HL-60 (cell line): ENCODE results near the gene CACNA1D.

Source experiments
- DNase-seq, 2 experiments: peaks; one replicate each; pipeline ENCODE4 v3.0.0-alpha.2; 2010 to 2020; ENCODE audit warnings: low read depth in 1 of 2, low spot score in 1 of 2
- H3K27ac ChIP-seq: fragments of 250-450 bp; sonication (Bioruptor Pico); replicated peaks from 2 replicates; pipeline ENCODE4 v1.5.1; 2020; ENCODE audit warnings: mild to moderate bottlenecking, moderate library complexity
- H3K27me3 ChIP-seq: fragments of 250-450 bp; sonication (Bioruptor Pico); 2 replicates; pipeline ENCODE4 v1.5.1; 2021; ENCODE audit warnings: mild to moderate bottlenecking, moderate library complexity; ENCODE audit not compliant: insufficient read depth, poor library complexity, severe bottlenecking
- H3K4me3 ChIP-seq: replicated peaks from 2 replicates; pipeline ENCODE4 v1.5.1; 2011; ENCODE audit warnings: mild to moderate bottlenecking, control low read depth, low read length; ENCODE audit not compliant: insufficient read depth
- CTCF ChIP-seq: IDR thresholded peaks from one replicate; pipeline ENCODE4 v1.5.1; 2011; ENCODE audit warnings: low read length, control low read depth, inconsistent platforms; ENCODE audit not compliant: insufficient read depth
- GABPA ChIP-seq: IDR thresholded peaks from 2 replicates; pipeline ENCODE4 v1.6.1; 2012; ENCODE audit warnings: low read depth
- POLR2AphosphoS5 ChIP-seq: IDR thresholded peaks from 2 replicates; pipeline ENCODE4 v1.6.1; 2012; ENCODE audit warnings: low read depth
- REST ChIP-seq: IDR thresholded peaks from 2 replicates; pipeline ENCODE4 v1.6.1; 2012; ENCODE audit warnings: low read depth; ENCODE audit not compliant: insufficient replicate concordance
- SPI1 ChIP-seq: IDR thresholded peaks from 2 replicates; pipeline ENCODE4 v1.6.1; 2012; ENCODE audit warnings: low read depth, mild to moderate bottlenecking, borderline replicate concordance

Gene CACNA1D

DNA sequence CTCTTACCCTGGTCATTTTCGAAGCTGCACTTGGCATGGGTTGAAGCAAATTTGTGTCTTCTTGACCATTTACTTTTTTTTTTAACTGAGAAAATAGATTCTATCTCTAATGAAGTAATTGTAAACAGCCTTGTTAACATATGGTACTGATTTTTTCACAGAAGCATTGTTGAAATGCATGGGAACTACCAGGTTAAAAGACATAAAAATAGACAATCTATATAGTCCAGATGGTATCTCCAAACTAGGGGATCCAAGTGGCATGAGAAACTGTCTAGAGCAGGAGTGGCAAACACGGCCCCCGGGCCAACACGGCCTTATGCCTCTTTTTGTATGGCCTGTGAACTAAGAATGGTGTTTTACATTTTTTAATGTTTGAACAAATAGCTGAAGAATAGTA, 41.9 kb downstream of the CACNA1D start:
- TF ChIP-seq CTCF (no peak), POLR2AphosphoS5 (no peak), SPI1 (no peak)
- Histone ChIP-seq H3K27me3 (peaks cover 19% of the 10 kb centered on the region), H3K4me3 (no peak overlapping the region), H3K27ac (no peak overlapping the region)
- no peak for DNase-seq

GRCh38 chr3:53544357-53544756, 49.9 kb downstream of the CACNA1D start:
- TF ChIP-seq REST = no peak
- TF ChIP-seq GABPA = no peak
- no peak for TF ChIP-seq POLR2AphosphoS5
- no peak for TF ChIP-seq SPI1
- H3K4me3 ChIP-seq = no peak overlapping the region
- H3K27me3 ChIP-seq = peaks cover 3% of the 10 kb centered on the region
- DNase-seq = no peak
- no peak overlapping the region for H3K27ac ChIP-seq

GRCh38 chr3:53545310-53545995, 51.0 kb downstream of the CACNA1D start:
- Histone ChIP-seq H3K4me3 (no peak overlapping the region), H3K27ac (no peak overlapping the region), H3K27me3 (peaks cover 5% of the 10 kb centered on the region)
- DNase-seq = no peak
- TF ChIP-seq CTCF = no peak
- no peak for TF ChIP-seq REST
- no peak for TF ChIP-seq POLR2AphosphoS5
- TF ChIP-seq SPI1 = no peak
- TF ChIP-seq GABPA = no peak

- TF ChIP-seq SPI1 (no peak), CTCF (no peak), GABPA (no peak), POLR2AphosphoS5 (no peak), REST (no peak)
- Histone ChIP-seq H3K27ac (no peak overlapping the region), H3K27me3 (peaks cover 6% of the 10 kb centered on the region), H3K4me3 (no peak overlapping the region)
- no peak for DNase-seq
These were observed 51.6 kb downstream of the CACNA1D start for GRCh38 chr3:53545996-53546359.
